B cell (primary cell): ENCODE results near the gene BABAM1. TPM values are rescaled to one million over a fixed set of nuclear protein-coding genes. Genes with fewer than 3 reads are reported as not detected.
A peak's percentile ranks its signal among the peaks of the same experiment; 100 is the strongest.

Experiments
- ATAC-seq: fragments of 200-7000 bp; cut with Tn5 transposase; one replicate; pipeline ENCODE4 v1.10.0; 2021; ENCODE audit warnings: low read depth, mild to moderate bottlenecking, moderate number of reproducible peaks, moderate library complexity
- CTCF ChIA-PET: fragments of 350-600 bp; sonication (Branson Sonifier 250); formaldehyde crosslinking; loops from one replicate; lab custom pipeline; 2021; ENCODE audit warnings: antibody characterized with exemption, inconsistent platforms; lab: Charles Lee
- POLR2A ChIA-PET: fragments of 350-600 bp; sonication (Branson Sonifier 250); formaldehyde crosslinking; loops from one replicate; lab custom pipeline; 2021; ENCODE audit warnings: antibody characterized with exemption; lab: Charles Lee
- DNase-seq: peaks from one replicate; pipeline ENCODE4 v3.0.0; 2013
- H2AFZ ChIP-seq: 2 replicates; pipeline ENCODE4 v1.6.1; 2012; ENCODE audit warnings: mild to moderate bottlenecking, low read depth, low read length; ENCODE audit not compliant: insufficient read depth, poor library complexity, severe bottlenecking
- H3K27ac ChIP-seq, 2 donors: 1 replicate in 1 of 2; 2 replicates in 1 of 2; pipeline ENCODE4 v1.5.1; 2012 to 2013; ENCODE audit warnings: low read length in 2 of 2, mild to moderate bottlenecking in 2 of 2, moderate library complexity in 1 of 2
- H3K27me3 ChIP-seq, 4 experiments: fragments of 200-600 bp in 1 of 4; sonication (generic) in 1 of 4; replicated peaks in 1 of 4; 1 replicate in 2 of 4; 2 replicates in 2 of 4; pipeline versions ENCODE4 v1.6.1 to v1.7.0; 2013 to 2016; ENCODE audit warnings: low read length in 3 of 4, mild to moderate bottlenecking in 2 of 4, mixed read lengths in 1 of 4, moderate library complexity in 1 of 4; ENCODE audit not compliant: insufficient read depth in 4 of 4, control insufficient read depth in 3 of 4; ENCODE audit errors: control extremely low read depth in 1 of 4
- H3K36me3 ChIP-seq, 2 experiments: replicated peaks in 1 of 2; 1 replicate in 1 of 2; 2 replicates in 1 of 2; pipeline versions ENCODE4 v1.6.1 to v1.7.1; 2013; ENCODE audit warnings: low read length in 1 of 2; ENCODE audit not compliant: insufficient read depth in 2 of 2, control insufficient read depth in 1 of 2; ENCODE audit errors: control extremely low read depth in 1 of 2, extremely low read depth in 1 of 2
- H3K4me1 ChIP-seq, 2 donors: fragments of 200-600 bp in 1 of 2; sonication (generic) in 1 of 2; 1 replicate in 1 of 2; 2 replicates in 1 of 2; pipeline versions ENCODE4 v1.5.1 to v1.6.1; 2013 to 2017; ENCODE audit warnings: low read length in 2 of 2; ENCODE audit not compliant: control insufficient read depth in 2 of 2, insufficient read depth in 2 of 2
- H3K4me2 ChIP-seq: replicated peaks from 2 replicates; pipeline ENCODE3; 2012; ENCODE audit warnings: mild to moderate bottlenecking, low read depth, low read length; ENCODE audit not compliant: poor library complexity, severe bottlenecking
- H3K4me3 ChIP-seq, 5 experiments: fragments of 200-600 bp in 1 of 5; sonication (generic) in 1 of 5; 1 replicate in 3 of 5; 2 replicates in 2 of 5; pipeline versions ENCODE4 v1.5.1 to v1.7.0; 2011 to 2016; ENCODE audit warnings: low read length in 4 of 5, mild to moderate bottlenecking in 4 of 5, low read depth in 2 of 5, control low read depth in 1 of 5, moderate library complexity in 1 of 5; ENCODE audit not compliant: insufficient read depth in 1 of 5; ENCODE audit errors: control extremely low read depth in 1 of 5, extremely low read depth in 1 of 5
- H3K79me2 ChIP-seq: fragments of 200-600 bp; sonication (generic); one replicate; pipeline ENCODE4 v1.6.0; 2016; ENCODE audit warnings: low read length; ENCODE audit not compliant: control insufficient read depth, insufficient read depth
- H3K9ac ChIP-seq: fragments of 200-600 bp; sonication (generic); 2 replicates; pipeline ENCODE4 v1.6.1; 2017; ENCODE audit warnings: mild to moderate bottlenecking, low read length, moderate library complexity
- H3K9me3 ChIP-seq, 3 donors: one replicate each; pipeline versions ENCODE4 v1.6.1 to v1.7.1; 2013; ENCODE audit warnings: low read length in 2 of 3; ENCODE audit not compliant: control insufficient read depth in 2 of 3, insufficient read depth in 1 of 3; ENCODE audit errors: control extremely low read depth in 1 of 3
- H4K20me1 ChIP-seq: 2 replicates; pipeline ENCODE4 v1.6.0; 2012; ENCODE audit warnings: mild to moderate bottlenecking, low read length; ENCODE audit not compliant: insufficient read depth, control insufficient read depth, poor library complexity, severe bottlenecking
- H3K27ac Mint-ChIP-seq: one replicate; pipeline ENCODE4 v1.8.0; 2021; ENCODE audit warnings: mixed read lengths
- H3K27me3 Mint-ChIP-seq: one replicate; pipeline ENCODE4 v1.8.0; 2021; ENCODE audit warnings: mixed read lengths
- H3K4me1 Mint-ChIP-seq: one replicate; pipeline ENCODE4 v1.8.0; 2021; ENCODE audit warnings: mixed read lengths
- H3K4me3 Mint-ChIP-seq: one replicate; pipeline ENCODE4 v1.8.0; 2021; ENCODE audit warnings: mixed read lengths
- H3K9me3 Mint-ChIP-seq: one replicate; pipeline ENCODE4 v1.8.0; 2022; ENCODE audit warnings: mixed read lengths; ENCODE audit not compliant: insufficient read depth
- EZH2 ChIP-seq: IDR thresholded peaks from 2 replicates; pipeline ENCODE4 v1.6.1; 2012; ENCODE audit warnings: borderline replicate concordance, low read depth, mild to moderate bottlenecking, moderate library complexity, low read length; ENCODE audit not compliant: insufficient read depth, poor library complexity, severe bottlenecking
- WGBS: methylation state at CpG from one replicate; pipeline ENCODE4 v1.1.5; 2013; ENCODE audit warnings: missing lambda C conversion rate; ENCODE audit not compliant: insufficient coverage; 5-methylcytosine and 5-hydroxymethylcytosine counted together
- intact Hi-C: fragments of 100-400 bp; cut with micrococcal nuclease; formaldehyde crosslinking; loops from one replicate; pipeline ENCODE4 v1.10.0; 2022
- polyA plus RNA-seq: library from polyadenylated mRNA; depleted of rRNA; stranded (reverse); fragments of >200 nt; gene quantifications from 2 replicates; pipeline ENCODE4 v1.2.3, GENCODE V29; 2012
- total RNA-seq, 2 donors: library from RNA; stranded (reverse); fragments of 120-200 nt in 1 of 2; gene quantifications; 1 replicate in 1 of 2; 2 replicates in 1 of 2; pipeline versions ENCODE4 v1.2.3 to v1.2.4, GENCODE V29; 2013 to 2022
- TF ChIP-seq, protein P1 (sequence below): fragments of 200-600 bp; IDR thresholded peaks from one replicate; pipeline ENCODE4 v1.8.0; 2022; ENCODE audit warnings: antibody characterized with exemption, mild to moderate bottlenecking

BABAM1 gene
- total and polyA plus RNA-seq, 2 donors (not counting 1 experiment from before 2014, with no cell fraction given) = 105 to 129 TPM

DNA sequence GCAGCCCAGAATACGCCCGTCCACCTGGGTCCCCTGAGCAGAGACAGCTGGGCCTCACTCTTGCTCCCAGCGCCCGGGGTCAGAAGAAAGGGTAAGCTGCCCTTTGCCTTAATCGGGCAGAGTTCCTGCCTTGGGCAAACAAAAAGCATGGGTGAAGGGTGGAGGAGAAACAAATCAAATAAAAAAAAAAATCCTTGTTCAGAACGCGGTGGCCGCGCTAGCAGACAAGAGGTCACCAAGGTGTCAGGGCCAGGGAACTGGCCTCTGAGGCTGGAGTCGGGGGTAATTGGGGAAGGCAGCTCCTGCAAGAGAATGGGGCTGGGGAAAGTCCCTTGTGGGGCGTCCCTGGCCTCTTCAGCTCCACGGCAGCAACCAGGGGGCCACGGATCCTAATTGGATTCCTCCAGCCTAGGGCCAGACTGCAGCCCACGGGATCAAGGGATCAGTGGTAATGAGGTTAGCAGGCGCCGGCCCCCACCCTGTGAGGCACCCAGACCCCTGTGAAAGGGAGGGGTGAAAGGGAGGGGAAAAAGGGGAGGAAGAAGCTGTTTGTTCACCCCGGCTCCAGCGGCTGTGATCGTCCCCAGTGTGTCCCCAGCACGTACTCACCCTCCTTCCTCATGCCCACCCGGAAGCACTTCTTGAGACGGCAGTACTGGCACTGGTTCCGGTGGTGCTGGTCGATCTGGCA, 27.0 kb upstream of the BABAM1 start:
- Histone ChIP-seq H3K79me2 (no peaks in the 10 kb centered on the region), H3K4me2 (no peak overlapping the region), H3K9ac (no peak overlapping the region), H3K36me3 (no peaks in the 10 kb centered on the region), H3K27ac (no peak overlapping the region), H3K27me3 (no peaks in the 10 kb centered on the region), H2AFZ (no peak overlapping the region), H3K9me3 (peaks cover 0 to 2% (median 0%) of the 10 kb centered on the region in 3 donors), H3K4me1 (peaks cover 0 to 20% of the 10 kb centered on the region in 2 donors), H3K4me3 (no peak overlapping the region), H4K20me1 (no peaks in the 10 kb centered on the region)
- Mint-ChIP-seq H3K9me3 (no peaks in the 10 kb centered on the region), H3K4me1 (peaks cover 20% of the 10 kb centered on the region), H3K27ac (peak overlapping the region; percentile 15), H3K27me3 (no peaks in the 10 kb centered on the region), H3K4me3 (no peak overlapping the region)
- TF ChIP-seq, protein P1, sequence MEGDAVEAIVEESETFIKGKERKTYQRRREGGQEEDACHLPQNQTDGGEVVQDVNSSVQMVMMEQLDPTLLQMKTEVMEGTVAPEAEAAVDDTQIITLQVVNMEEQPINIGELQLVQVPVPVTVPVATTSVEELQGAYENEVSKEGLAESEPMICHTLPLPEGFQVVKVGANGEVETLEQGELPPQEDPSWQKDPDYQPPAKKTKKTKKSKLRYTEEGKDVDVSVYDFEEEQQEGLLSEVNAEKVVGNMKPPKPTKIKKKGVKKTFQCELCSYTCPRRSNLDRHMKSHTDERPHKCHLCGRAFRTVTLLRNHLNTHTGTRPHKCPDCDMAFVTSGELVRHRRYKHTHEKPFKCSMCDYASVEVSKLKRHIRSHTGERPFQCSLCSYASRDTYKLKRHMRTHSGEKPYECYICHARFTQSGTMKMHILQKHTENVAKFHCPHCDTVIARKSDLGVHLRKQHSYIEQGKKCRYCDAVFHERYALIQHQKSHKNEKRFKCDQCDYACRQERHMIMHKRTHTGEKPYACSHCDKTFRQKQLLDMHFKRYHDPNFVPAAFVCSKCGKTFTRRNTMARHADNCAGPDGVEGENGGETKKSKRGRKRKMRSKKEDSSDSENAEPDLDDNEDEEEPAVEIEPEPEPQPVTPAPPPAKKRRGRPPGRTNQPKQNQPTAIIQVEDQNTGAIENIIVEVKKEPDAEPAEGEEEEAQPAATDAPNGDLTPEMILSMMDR = no peak
- no peak for TF ChIP-seq EZH2
- intact Hi-C loops = no loop called here
- ChIA-PET POLR2A (interaction anchor here (0.5 kb wide), 1 partner anchor 17 kb away, joined by 4 read pairs; no protein-coding TSS in a partner anchor), CTCF (no interaction called here)
- DNase-seq (no peak), ATAC-seq (no peak)
- 93% methylated on average over 20 of the region's 24 CpGs for WGBS

DNA sequence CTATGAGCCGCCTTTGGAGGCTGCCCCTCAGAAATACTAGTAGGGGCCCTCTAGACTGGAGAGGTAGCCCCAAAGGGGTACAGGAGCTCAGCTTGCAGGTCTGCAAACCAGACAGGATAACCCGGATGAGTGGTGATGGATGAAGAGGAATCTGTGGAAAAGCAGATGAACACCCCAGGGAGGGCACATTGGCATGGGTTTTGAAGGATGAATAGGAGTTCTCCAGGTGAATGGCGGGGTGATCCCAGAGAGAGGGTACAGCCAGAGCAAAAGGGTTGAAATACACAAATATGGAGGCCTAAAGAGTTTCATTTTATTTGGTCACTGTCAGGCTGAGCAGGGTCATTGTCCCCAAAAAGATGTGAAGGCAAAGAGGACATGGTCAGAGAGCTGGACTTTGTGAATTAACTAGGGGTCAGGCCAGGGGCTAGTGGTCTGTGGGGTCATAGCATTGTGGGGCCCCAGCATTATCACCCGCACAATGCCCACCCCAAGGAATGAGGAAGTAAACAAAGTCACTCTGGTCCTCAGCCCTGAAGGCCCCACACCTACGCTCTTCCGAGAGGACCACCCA, 26.3 kb upstream of the BABAM1 start:
- H3K27ac ChIP-seq = no peak overlapping the region
- POLR2A ChIA-PET = interaction anchor here (1.4 kb wide), 1 partner anchor 14 kb away, joined by 4 read pairs; no protein-coding TSS in a partner anchor
- H3K9ac ChIP-seq = no peak overlapping the region
- no peaks in the 10 kb centered on the region for H3K27me3 Mint-ChIP-seq
- H3K9me3 Mint-ChIP-seq = no peaks in the 10 kb centered on the region
- H3K27me3 ChIP-seq = no peaks in the 10 kb centered on the region
- DNase-seq (no peak), ATAC-seq (no peak)
- peaks cover 0 to 19% of the 10 kb centered on the region in 2 donors for H3K4me1 ChIP-seq
- WGBS = 96% methylated on average over 5 of the region's 6 CpGs
- CTCF ChIA-PET = no interaction called here
- H3K4me2 ChIP-seq = no peak overlapping the region
- H3K9me3 ChIP-seq = peaks cover 0 to 2% (median 0%) of the 10 kb centered on the region in 3 donors
- no peak overlapping the region for H3K4me3 Mint-ChIP-seq
- H3K4me1 Mint-ChIP-seq = peaks cover 17% of the 10 kb centered on the region
- H3K4me3 ChIP-seq = no peak overlapping the region
- intact Hi-C loops = no loop called here
- H4K20me1 ChIP-seq = no peaks in the 10 kb centered on the region
- H3K27ac Mint-ChIP-seq = peak overlapping the region; percentile 68
- no peaks in the 10 kb centered on the region for H3K79me2 ChIP-seq
- TF ChIP-seq, protein P1 = no peak
- TF ChIP-seq EZH2 = no peak
- H3K36me3 ChIP-seq = no peaks in the 10 kb centered on the region
- H2AFZ ChIP-seq = no peak overlapping the region
